ENCODE results near the gene WNT10A.

WNT10A gene

GRCh38 chr2:218877331-218877730 lies 3.3 kb upstream of the WNT10A start:
- Mint-ChIP-seq H3K27me3 (ENCODE audit: low read depth) (peaks cover 91% of the 10 kb centered on the region), H3K36me3 (ENCODE audit: low read depth) (no peaks in the 10 kb centered on the region), H3K4me3 (peak overlapping the region in 1 of 3 experiments; percentile 41), H3K9me3 (no peaks in the 10 kb centered on the region), H3K27ac (no peak overlapping the region), H3K4me1 (peaks cover 42% of the 10 kb centered on the region)
- TF ChIP-seq CTCF (IDR thresholded peaks at IDR 0.05; ENCODE audit: unreplicated experiment in 3 of 3) = no peak

GRCh38 chr2:218877891-218878290 lies 2.8 kb upstream of the WNT10A start:
- no peak overlapping the region for H3K4me3 Mint-ChIP-seq
- peaks cover 91% of the 10 kb centered on the region for H3K27me3 Mint-ChIP-seq (ENCODE audit: low read depth)
- H3K36me3 Mint-ChIP-seq (ENCODE audit: low read depth) = no peaks in the 10 kb centered on the region
- peaks cover 48% of the 10 kb centered on the region for H3K4me1 Mint-ChIP-seq
- H3K9me3 Mint-ChIP-seq = no peaks in the 10 kb centered on the region
- H3K27ac Mint-ChIP-seq = no peak overlapping the region
- TF ChIP-seq CTCF (IDR thresholded peaks at IDR 0.05; ENCODE audit: unreplicated experiment in 3 of 3) = no peak

GRCh38 chr2:218878486-218878885 lies 2.2 kb upstream of the WNT10A start:
- Mint-ChIP-seq H3K4me3 (no peak overlapping the region), H3K9me3 (no peaks in the 10 kb centered on the region), H3K27ac (no peak overlapping the region), H3K36me3 (ENCODE audit: low read depth) (no peaks in the 10 kb centered on the region), H3K4me1 (peaks cover 52% of the 10 kb centered on the region), H3K27me3 (ENCODE audit: low read depth) (peaks cover 90% of the 10 kb centered on the region)
- TF ChIP-seq CTCF (IDR thresholded peaks at IDR 0.05; ENCODE audit: unreplicated experiment in 3 of 3) = no peak

- H3K9me3 Mint-ChIP-seq = no peaks in the 10 kb centered on the region
- H3K27ac Mint-ChIP-seq = peak overlapping the region in 1 of 3 experiments; percentile 36
- no peaks in the 10 kb centered on the region for H3K36me3 Mint-ChIP-seq (ENCODE audit: low read depth)
- peaks cover 52% of the 10 kb centered on the region for H3K4me1 Mint-ChIP-seq
- TF ChIP-seq CTCF (IDR thresholded peaks at IDR 0.05; ENCODE audit: unreplicated experiment in 3 of 3) = no peak
- H3K27me3 Mint-ChIP-seq (ENCODE audit: low read depth) = peaks cover 88% of the 10 kb centered on the region
- peak overlapping the region; percentile 51 to 75 (median 72) for H3K4me3 Mint-ChIP-seq
These were observed 1.5 kb upstream of the WNT10A start for GRCh38 chr2:218878926-218879761.

- H3K36me3 Mint-ChIP-seq (ENCODE audit: low read depth) = no peaks in the 10 kb centered on the region
- H3K27ac Mint-ChIP-seq = no peak overlapping the region
- no peak for TF ChIP-seq CTCF (IDR thresholded peaks at IDR 0.05; ENCODE audit: unreplicated experiment in 3 of 3)
- peaks cover 88% of the 10 kb centered on the region for H3K27me3 Mint-ChIP-seq (ENCODE audit: low read depth)
- H3K4me1 Mint-ChIP-seq = peaks cover 54% of the 10 kb centered on the region
- no peaks in the 10 kb centered on the region for H3K9me3 Mint-ChIP-seq
- peak overlapping the region; percentile 51 to 75 (median 72) for H3K4me3 Mint-ChIP-seq
These were observed 913 bp upstream of the WNT10A start for GRCh38 chr2:218879776-218880101.
